BJ (cell line): ENCODE data around the gene COL12A1. TPM values are rescaled to one million over a fixed set of nuclear protein-coding genes. Genes with fewer than 3 reads are reported as not detected.

Experiments
- CTCF ChIA-PET: fragments of 350-600 bp; formaldehyde crosslinking; extraction: SDS; loops from one replicate; lab custom pipeline; 2021; ENCODE audit warnings: antibody characterized with exemption, inconsistent platforms; lab: Yijun Ruan, JAX
- POLR2A ChIA-PET: fragments of 300-600 bp; sonication (Branson Sonifier 250); formaldehyde crosslinking; extraction: SDS; loops from one replicate; lab custom pipeline; 2021; ENCODE audit warnings: antibody characterized with exemption; lab: Charles Lee
- DNase-seq: peaks from one replicate; pipeline ENCODE4 v3.0.0-alpha.2; 2011; ENCODE audit warnings: low read depth
- H3K27me3 ChIP-seq: 2 replicates; pipeline ENCODE4 v1.6.0; 2011; ENCODE audit warnings: low read length; ENCODE audit not compliant: control insufficient read depth, insufficient read depth
- H3K36me3 ChIP-seq: 2 replicates; pipeline ENCODE4 v1.5.1; 2011; ENCODE audit warnings: low read length; ENCODE audit not compliant: control insufficient read depth, insufficient read depth
- H3K4me3 ChIP-seq: 2 replicates; pipeline ENCODE4 v1.5.1; 2011; ENCODE audit warnings: low read depth, mild to moderate bottlenecking, control low read depth, low read length
- polyA plus RNA-seq: library from polyadenylated mRNA; depleted of rRNA; stranded (reverse); fragments of >200 nt; gene quantifications from 2 replicates; pipeline ENCODE4 v1.2.3, GENCODE V29; 2011
- TF ChIP-seq, protein P1 (sequence below): IDR thresholded peaks from 2 replicates; pipeline ENCODE4 v1.5.1; 2011; ENCODE audit warnings: low read depth, mild to moderate bottlenecking, control low read depth, inconsistent platforms, low read length, moderate library complexity; ENCODE audit not compliant: insufficient read depth

The COL12A1 gene
- polyA plus RNA-seq, 1 experiment = 1,308 TPM

DNA sequence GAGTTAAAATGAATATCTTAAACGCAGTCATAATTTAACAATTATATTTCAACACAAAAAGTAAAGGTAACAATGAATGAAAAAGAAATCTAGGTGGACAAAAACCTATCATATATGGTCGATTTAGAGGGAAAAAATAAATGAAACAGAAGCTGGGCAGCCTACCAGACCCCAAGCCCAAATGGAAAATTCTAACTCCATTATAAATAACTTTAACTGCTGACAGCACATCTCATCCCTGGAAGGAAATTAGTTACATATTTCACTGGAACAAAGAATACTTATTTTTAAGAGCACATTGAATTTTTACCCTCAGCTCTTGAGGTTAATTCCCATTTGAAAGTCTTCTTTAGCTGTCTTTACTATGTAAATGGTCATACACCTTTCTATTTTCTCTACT lies 39.1 kb downstream of the COL12A1 start:
- Histone ChIP-seq H3K4me3 (no peak overlapping the region), H3K36me3 (peaks cover 6% of the 10 kb centered on the region), H3K27me3 (no peaks in the 10 kb centered on the region)
- TF ChIP-seq, protein P1, sequence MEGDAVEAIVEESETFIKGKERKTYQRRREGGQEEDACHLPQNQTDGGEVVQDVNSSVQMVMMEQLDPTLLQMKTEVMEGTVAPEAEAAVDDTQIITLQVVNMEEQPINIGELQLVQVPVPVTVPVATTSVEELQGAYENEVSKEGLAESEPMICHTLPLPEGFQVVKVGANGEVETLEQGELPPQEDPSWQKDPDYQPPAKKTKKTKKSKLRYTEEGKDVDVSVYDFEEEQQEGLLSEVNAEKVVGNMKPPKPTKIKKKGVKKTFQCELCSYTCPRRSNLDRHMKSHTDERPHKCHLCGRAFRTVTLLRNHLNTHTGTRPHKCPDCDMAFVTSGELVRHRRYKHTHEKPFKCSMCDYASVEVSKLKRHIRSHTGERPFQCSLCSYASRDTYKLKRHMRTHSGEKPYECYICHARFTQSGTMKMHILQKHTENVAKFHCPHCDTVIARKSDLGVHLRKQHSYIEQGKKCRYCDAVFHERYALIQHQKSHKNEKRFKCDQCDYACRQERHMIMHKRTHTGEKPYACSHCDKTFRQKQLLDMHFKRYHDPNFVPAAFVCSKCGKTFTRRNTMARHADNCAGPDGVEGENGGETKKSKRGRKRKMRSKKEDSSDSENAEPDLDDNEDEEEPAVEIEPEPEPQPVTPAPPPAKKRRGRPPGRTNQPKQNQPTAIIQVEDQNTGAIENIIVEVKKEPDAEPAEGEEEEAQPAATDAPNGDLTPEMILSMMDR = no peak
- DNase-seq = no peak
- POLR2A ChIA-PET = no interaction called here
- CTCF ChIA-PET = no interaction called here

GRCh38 chr6:75166236-75166635 lies 39.6 kb downstream of the COL12A1 start:
- ChIA-PET CTCF (no interaction called here), POLR2A (no interaction called here)
- DNase-seq = no peak
- Histone ChIP-seq H3K4me3 (no peak overlapping the region), H3K27me3 (no peaks in the 10 kb centered on the region), H3K36me3 (peaks cover 6% of the 10 kb centered on the region)
- TF ChIP-seq, protein P1 = no peak

- CTCF ChIA-PET = interaction anchor here (1.2 kb wide), 1 partner anchor 46 kb away, joined by 3 read pairs; no protein-coding TSS in a partner anchor
- H3K27me3 ChIP-seq = no peaks in the 10 kb centered on the region
- H3K36me3 ChIP-seq = peaks cover 7% of the 10 kb centered on the region; the same call in 1 of the 2 replicates
- DNase-seq = no peak
- POLR2A ChIA-PET = no interaction called here
- TF ChIP-seq, protein P1 = no peak
- no peak overlapping the region for H3K4me3 ChIP-seq
Measured at GRCh38 chr6:75158176-75158575, 47.7 kb downstream of the COL12A1 start.

DNA sequence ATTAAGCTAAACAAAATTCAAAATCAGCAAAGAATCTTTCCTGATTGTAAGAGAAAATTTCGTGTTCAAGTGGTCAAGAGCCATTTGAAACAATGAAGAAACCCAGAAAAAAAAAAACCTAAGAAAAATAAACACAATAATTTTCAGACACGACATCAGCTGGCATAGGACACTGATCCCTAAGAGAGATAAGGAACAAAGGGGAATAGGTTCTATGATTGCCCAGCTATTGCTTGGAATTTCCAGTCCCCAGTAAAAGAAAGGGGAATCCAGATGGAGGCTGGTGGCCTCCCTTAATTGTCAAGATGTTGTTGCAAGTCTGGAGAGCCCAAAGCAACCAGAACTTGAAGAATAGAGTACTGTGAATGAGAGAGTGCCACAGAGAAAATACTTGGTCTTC lies 48.5 kb downstream of the COL12A1 start:
- ChIA-PET CTCF (interaction anchor here (1.2 kb wide), 1 partner anchor 47 kb away, joined by 3 read pairs; no protein-coding TSS in a partner anchor), POLR2A (no interaction called here)

DNA sequence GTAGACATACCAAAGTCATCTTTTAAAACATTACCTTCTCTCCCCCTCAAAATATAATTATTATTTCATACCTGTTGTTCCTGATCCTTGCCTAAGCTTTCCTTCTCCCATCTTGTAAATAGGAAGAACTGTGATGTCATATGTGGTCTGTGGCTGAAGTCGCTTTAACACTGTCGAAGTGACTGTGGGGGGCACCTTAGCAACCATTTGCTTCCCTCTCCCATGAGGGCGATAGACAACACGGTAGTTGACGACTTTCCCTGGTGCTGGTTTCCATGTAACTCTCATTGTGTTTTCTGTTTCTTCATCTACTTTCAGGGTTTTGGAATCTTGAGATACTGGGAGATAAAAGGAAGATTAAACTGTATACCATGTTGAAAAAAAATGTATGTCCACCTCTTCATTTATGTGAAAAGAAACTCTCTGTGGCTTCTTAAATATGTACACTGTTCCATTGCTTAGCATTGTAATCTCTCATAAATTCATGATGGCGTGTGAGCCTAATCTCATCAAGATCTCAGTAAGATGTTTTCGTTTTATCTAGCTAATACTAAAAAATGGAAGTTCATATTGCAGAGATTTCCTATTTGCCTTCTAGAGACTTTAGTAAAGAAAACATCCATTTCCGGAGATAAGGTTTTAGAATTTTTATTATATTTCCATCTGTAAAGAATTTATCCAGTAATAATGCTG lies 49.5 kb downstream of the COL12A1 start:
- H3K36me3 ChIP-seq = peaks cover 14% of the 10 kb centered on the region

More for the DNA sequence above, 48.5 kb downstream of the COL12A1 start:
- DNase-seq = no peak
- Histone ChIP-seq H3K4me3 (no peak overlapping the region), H3K27me3 (no peaks in the 10 kb centered on the region), H3K36me3 (peaks cover 9% of the 10 kb centered on the region)
- TF ChIP-seq, protein P1 = no peak

More for the DNA sequence above, 49.5 kb downstream of the COL12A1 start:
- no peak overlapping the region for H3K4me3 ChIP-seq
- ChIA-PET POLR2A (no interaction called here), CTCF (no interaction called here)
- TF ChIP-seq, protein P1 = no peak
- DNase-seq = no peak
- H3K27me3 ChIP-seq = no peaks in the 10 kb centered on the region
